K562 (cell line): ENCODE data around the gene MPI. TPM values are rescaled to one million over a fixed set of nuclear protein-coding genes. Genes with fewer than 3 reads are reported as not detected.

Source experiments
- ARNT ChIP-seq, 2 experiments: fragments of 450-650 bp; IDR thresholded peaks; 2 replicates each; pipeline ENCODE4 v1.6.1; 2016; ENCODE audit warnings: mild to moderate bottlenecking in 1 of 2
- BCOR ChIP-seq: fragments of 450-650 bp; IDR thresholded peaks from 2 replicates; pipeline ENCODE4 v1.6.1; 2016
- CXXC5 ChIP-seq: fragments of 250-450 bp; sonication (Bioruptor Pico); IDR thresholded peaks from 2 replicates; pipeline ENCODE4 v1.8.0; 2022; ENCODE audit warnings: inconsistent platforms, mild to moderate bottlenecking, moderate library complexity
- GMEB1 ChIP-seq: fragments of 250-450 bp; sonication (Bioruptor Pico); IDR thresholded peaks from 2 replicates; pipeline ENCODE4 v1.4.0; 2020; ENCODE audit warnings: mild to moderate bottlenecking
- HDAC1 ChIP-seq, 2 experiments: fragments of 450-650 bp; IDR thresholded peaks; 2 replicates each; pipeline ENCODE4 v1.6.1; 2016 to 2017; ENCODE audit warnings: inconsistent platforms in 1 of 2, mild to moderate bottlenecking in 1 of 2, moderate library complexity in 1 of 2
- HMGXB4 ChIP-seq: sonication (generic); formaldehyde crosslinking; IDR thresholded peaks from 2 replicates; pipeline ENCODE4 v1.8.1; 2023; ENCODE audit warnings: mild to moderate bottlenecking, missing genetic modification reagents
- JUN ChIP-seq, 2 experiments: sonication (generic) in 1 of 2; formaldehyde crosslinking in 1 of 2; IDR thresholded peaks; 2 replicates each; pipeline versions ENCODE4 v1.6.1 to v1.8.0; 2012 to 2022; ENCODE audit warnings: borderline replicate concordance in 2 of 2, mild to moderate bottlenecking in 2 of 2, improper control_type of control experiment in 1 of 2, low read depth in 1 of 2, low read length in 1 of 2, missing genetic modification reagents in 1 of 2
- L3MBTL2 ChIP-seq: fragments of 450-650 bp; IDR thresholded peaks from 2 replicates; pipeline ENCODE4 v1.6.1; 2016; ENCODE audit warnings: mild to moderate bottlenecking, moderate library complexity
- NFIC ChIP-seq: fragments of 450-650 bp; IDR thresholded peaks from 2 replicates; pipeline ENCODE4 v1.6.1; 2017; ENCODE audit warnings: mild to moderate bottlenecking, inconsistent platforms
- POLR2B ChIP-seq: fragments of 450-650 bp; IDR thresholded peaks from 2 replicates; pipeline ENCODE4 v1.6.1; 2018; ENCODE audit warnings: low read depth; ENCODE audit not compliant: partially characterized antibody
- RBFOX2 ChIP-seq: fragments of 200-400 bp; formaldehyde crosslinking; IDR thresholded peaks from 2 replicates; pipeline ENCODE4 v1.6.1; 2017; ENCODE audit warnings: low read depth, mild to moderate bottlenecking, low read length, moderate library complexity
- RBM17 ChIP-seq: fragments of 200-400 bp; formaldehyde crosslinking; IDR thresholded peaks from 2 replicates; pipeline ENCODE4 v1.6.1; 2017; ENCODE audit warnings: low read depth, mild to moderate bottlenecking, low read length, borderline replicate concordance
- TAF1 ChIP-seq: IDR thresholded peaks from 2 replicates; pipeline ENCODE4 v1.6.1; 2011; ENCODE audit warnings: mild to moderate bottlenecking, low read length, moderate library complexity; ENCODE audit not compliant: insufficient read depth, control insufficient read depth, severe bottlenecking; ENCODE audit errors: extremely low read depth
- UBTF ChIP-seq, 2 experiments: IDR thresholded peaks; 2 replicates each; pipeline ENCODE4 v1.6.1; 2012; ENCODE audit warnings: improper control_type of control experiment in 2 of 2, low read depth in 2 of 2, low read length in 2 of 2, borderline replicate concordance in 1 of 2
- USF1 ChIP-seq: sonication (generic); formaldehyde crosslinking; IDR thresholded peaks from 2 replicates; pipeline ENCODE4 v1.9.0; 2022; ENCODE audit warnings: mild to moderate bottlenecking, missing genetic modification reagents
- ZBTB7A ChIP-seq: IDR thresholded peaks from 2 replicates; pipeline ENCODE4 v1.6.1; 2011; ENCODE audit warnings: low read depth, mild to moderate bottlenecking, low read length, moderate library complexity, borderline replicate concordance; ENCODE audit not compliant: control insufficient read depth
- ZNF197 ChIP-seq: fragments of 200-800 bp; sonication (Bioruptor generic); IDR thresholded peaks from 2 replicates; pipeline ENCODE4 v1.6.1; 2016; ENCODE audit warnings: low read depth, missing genetic modification characterization, missing compliant biosample characterization
- ZNF239 ChIP-seq: fragments of 250-450 bp; sonication (Bioruptor Pico); IDR thresholded peaks from 2 replicates; pipeline ENCODE4 v1.4.0; 2020; ENCODE audit warnings: mild to moderate bottlenecking
- ZNF408 ChIP-seq: fragments of 250-450 bp; sonication (Bioruptor Pico); IDR thresholded peaks from 2 replicates; pipeline ENCODE4 v1.4.0; 2020; ENCODE audit warnings: low read depth, mild to moderate bottlenecking, moderate library complexity
- polyA plus RNA-seq, 8 experiments: library from polyadenylated mRNA; depleted of rRNA in 4 of 8; stranded (reverse) in 5 of 8; unstranded in 3 of 8; fragments of >200 nt; fragmentation: Nextera tagmentation in 2 of 8; fragmentation: Illumina TruSeq in 1 of 8; extraction: Ambion mirVana in 2 of 8; extraction: Trizol in 1 of 8; gene quantifications; 2 replicates each; pipeline versions ENCODE4 v1.2.1 to v1.2.3, GENCODE V29; 2011 to 2014; ENCODE audit warnings: inconsistent platforms in 1 of 8, missing spikeins in 1 of 8
- total RNA-seq, 7 experiments: library from RNA; depleted of rRNA in 6 of 7; stranded (reverse); fragments of >200 nt in 6 of 7; fragmentation: Illumina TruSeq in 2 of 7; extraction: Trizol in 2 of 7; gene quantifications; 2 replicates each; pipeline versions ENCODE4 v1.2.1 to v1.2.3, GENCODE V29; 2011 to 2021; ENCODE audit warnings: low replicate concordance in 1 of 7

MPI gene
- total and polyA plus RNA-seq, 9 of the 15 experiments (the other 6 are each of a cell fraction or from before 2014, with no cell fraction given): 30.7 to 105 (median 40.5) TPM

- TF ChIP-seq UBTF (IDR thresholded peaks at IDR 0.05; ENCODE audit: borderline replicate concordance in 1 of 2, low read depth in 2 of 2, low read length in 2 of 2) (0 out of 4 replicates have a peak, but pooled peaks of 1 of the 2 experiments have one; percentile 16), TAF1 (peak; percentile 81), POLR2B (peak; percentile 87), JUN (IDR thresholded peaks at IDR 0.05; ENCODE audit: borderline replicate concordance, low read depth, low read length) (0 out of 2 replicates have a peak, but pooled peaks have one; percentile 23), JUN (CRISPR knock-in tag; IDR thresholded peaks at IDR 0.05; ENCODE audit: borderline replicate concordance) (no peak; the same call in 1 of the 2 replicates), ZNF239 (CRISPR knock-in tag) (no peak), ZBTB7A (peak; percentile 62; the same call in 1 of the 2 replicates), ZNF408 (no peak), HDAC1 (IDR thresholded peaks at IDR 0.05) (peak in 1 of 2 experiments; percentile 38; a peak in 2 of 4 replicates), L3MBTL2 (peak; percentile 46; the same call in 1 of the 2 replicates), CXXC5 (peak; percentile 74), HMGXB4 (CRISPR knock-in tag) (peak; percentile 73; the same call in 1 of the 2 replicates), BCOR (peak; percentile 47; the same call in 1 of the 2 replicates), RBM17 (no peak), GMEB1 (peak; percentile 57), NFIC (peak; percentile 70), USF1 (CRISPR knock-in tag) (peak; percentile 33; the same call in 1 of the 2 replicates), ARNT (IDR thresholded peaks at IDR 0.05) (0 out of 4 replicates have a peak, but pooled peaks of 1 of the 2 experiments have one; percentile 51), RBFOX2 (peak; percentile 96), ZNF197 (CRISPR knock-in tag) (no peak)
Observed at GRCh38 chr15:74889883-74890664, at the start of gene MPI (continued).
